Activated gamma-delta T cell treated with anti-CD3 and anti-CD28 coated beads, Interleukin-2, amount 50 U/mL, for 16 hours (primary cell): ENCODE results near the gene TTC34.
"Not testable (repeated sequence)": the region's sequence is repeated elsewhere in the genome, so short reads cannot be mapped to it uniquely, and the experiment has no call there.

Experiments
- DNase-seq: peaks from one replicate; pipeline ENCODE4 v3.0.0-alpha.2; 2020; ENCODE audit warnings: low read depth

TTC34 gene

GRCh38 chr1:2757519-2757918 is 44.0 kb downstream of the TTC34 start:
- DNase-seq, result not testable (repeated sequence)

- not testable (repeated sequence) for DNase-seq
Measured at GRCh38 chr1:2755426-2755825, 46.1 kb downstream of the TTC34 start.

DNA sequence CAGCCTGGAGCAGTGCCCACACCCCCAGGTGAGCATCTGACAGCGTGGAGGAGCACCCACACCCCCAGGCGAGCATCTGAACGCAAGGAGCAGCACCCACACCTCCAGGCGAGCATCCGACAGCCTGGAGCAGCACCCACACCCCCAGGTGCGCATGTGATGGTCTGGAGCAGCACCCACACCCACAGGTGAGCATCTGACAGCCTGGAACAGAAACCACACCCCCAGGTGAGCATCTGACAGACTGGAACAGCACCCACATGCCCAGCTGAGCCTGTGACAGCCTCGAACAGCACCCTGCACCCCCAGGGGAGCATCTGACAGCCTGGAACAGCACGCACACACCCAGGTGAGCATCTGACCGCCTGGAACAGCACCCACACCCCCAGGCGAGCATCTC is 46.9 kb downstream of the TTC34 start:
- DNase-seq, result not testable (repeated sequence)

DNA sequence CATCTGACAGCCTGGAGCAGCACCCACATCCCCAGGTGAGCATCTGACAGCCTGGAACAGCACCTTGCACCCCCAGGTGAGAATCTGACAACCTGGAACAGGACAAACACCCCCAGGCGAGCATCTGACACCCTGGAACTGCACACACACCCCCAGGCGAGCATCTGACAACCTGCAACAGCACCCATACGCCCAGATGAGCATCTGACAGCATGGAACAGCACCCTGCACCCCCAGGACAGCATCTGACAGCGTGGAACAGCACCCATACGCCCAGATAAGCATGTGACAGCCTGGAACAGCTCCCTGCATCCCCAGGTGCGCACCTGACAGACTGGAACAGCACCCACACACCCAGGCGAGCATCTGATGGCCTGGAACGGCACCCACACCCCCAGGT is 49.0 kb downstream of the TTC34 start:
- not testable (repeated sequence) for DNase-seq

GRCh38 chr1:2751866-2752265 is 49.6 kb downstream of the TTC34 start:
- DNase-seq, result not testable (repeated sequence)

GRCh38 chr1:2750766-2751730 is 50.4 kb downstream of the TTC34 start:
- DNase-seq, result not testable (repeated sequence)

DNA sequence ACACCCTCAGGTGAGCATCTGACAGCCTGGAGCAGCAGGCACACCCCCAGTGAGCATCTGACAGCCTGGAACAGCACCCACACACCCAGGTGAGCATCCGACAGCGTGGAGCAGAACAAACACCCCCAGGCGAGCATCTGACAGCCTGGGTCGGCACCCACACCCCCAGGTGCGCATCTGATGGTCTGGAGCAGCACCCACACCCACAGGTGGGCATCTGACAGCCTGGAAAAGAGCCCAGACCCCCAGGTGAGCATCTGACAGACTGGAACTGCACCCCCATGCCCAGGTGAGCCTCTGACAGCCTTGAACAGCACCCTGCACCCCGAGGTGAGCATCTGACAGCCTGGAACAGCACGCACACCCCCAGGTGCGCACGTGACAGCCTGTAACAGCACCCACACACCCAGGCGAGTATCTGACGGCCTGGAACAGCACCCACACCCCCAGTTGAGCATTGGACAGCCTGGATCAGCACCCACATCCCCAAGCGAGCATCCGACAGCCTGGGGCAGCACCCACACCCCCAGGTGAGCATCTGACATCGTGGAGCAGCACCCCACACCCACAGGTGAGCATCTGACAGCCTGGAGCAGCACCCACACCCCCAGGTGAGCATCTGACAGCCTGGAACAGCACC is 51.3 kb downstream of the TTC34 start:
- DNase-seq, result not testable (repeated sequence)

DNA sequence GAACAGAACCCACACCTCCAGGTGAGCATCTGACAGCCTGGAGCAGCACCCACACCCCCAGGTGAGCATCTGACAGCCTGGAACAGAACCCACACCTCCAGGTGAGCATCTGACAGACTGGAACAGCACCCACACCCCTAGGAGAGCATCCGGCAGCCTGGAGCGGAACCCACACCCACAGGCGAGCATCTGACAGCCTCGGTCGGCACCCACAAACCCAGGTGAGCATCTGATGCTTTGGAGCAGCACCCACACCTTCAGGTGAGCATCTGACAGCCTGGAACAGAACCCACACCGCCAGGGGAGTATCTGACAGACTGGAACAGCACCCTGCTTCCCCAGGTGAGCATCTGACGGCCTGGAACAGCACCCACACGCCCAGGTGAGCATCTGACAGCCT is 52.9 kb downstream of the TTC34 start:
- DNase-seq, result not testable (repeated sequence)

GRCh38 chr1:2694796-2695195 is 106.7 kb downstream of the TTC34 start:
- not testable (repeated sequence) for DNase-seq

DNA sequence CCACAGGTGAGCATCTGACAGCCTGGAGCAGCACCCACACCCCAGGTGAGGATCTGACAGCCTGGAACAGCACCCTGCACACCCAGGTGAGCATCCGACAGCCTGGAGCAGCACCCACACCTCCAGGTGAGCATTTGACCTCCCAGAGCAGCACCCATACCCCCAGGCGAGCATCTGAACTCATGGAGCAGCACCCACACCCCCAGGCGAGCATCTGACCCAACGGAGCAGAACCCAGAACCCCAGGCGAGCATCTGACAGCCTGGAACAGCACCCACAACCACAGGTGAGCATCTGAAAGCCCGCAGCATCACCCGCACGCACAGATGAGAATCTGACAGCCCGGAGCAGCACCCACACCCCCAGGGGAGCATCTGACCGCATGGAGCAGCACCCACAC is 111.3 kb downstream of the TTC34 start:
- DNase-seq, result not testable (repeated sequence)

- not testable (repeated sequence) for DNase-seq
Measured at GRCh38 chr1:2688336-2688665, 113.2 kb downstream of the TTC34 start.

- DNase-seq, result not testable (repeated sequence)
Measured at GRCh38 chr1:2687638-2688335, 113.7 kb downstream of the TTC34 start.

GRCh38 chr1:2687174-2687591 is 114.3 kb downstream of the TTC34 start:
- not testable (repeated sequence) for DNase-seq

- DNase-seq, result not testable (repeated sequence)
Measured at GRCh38 chr1:2686091-2686863, 115.2 kb downstream of the TTC34 start.

DNA sequence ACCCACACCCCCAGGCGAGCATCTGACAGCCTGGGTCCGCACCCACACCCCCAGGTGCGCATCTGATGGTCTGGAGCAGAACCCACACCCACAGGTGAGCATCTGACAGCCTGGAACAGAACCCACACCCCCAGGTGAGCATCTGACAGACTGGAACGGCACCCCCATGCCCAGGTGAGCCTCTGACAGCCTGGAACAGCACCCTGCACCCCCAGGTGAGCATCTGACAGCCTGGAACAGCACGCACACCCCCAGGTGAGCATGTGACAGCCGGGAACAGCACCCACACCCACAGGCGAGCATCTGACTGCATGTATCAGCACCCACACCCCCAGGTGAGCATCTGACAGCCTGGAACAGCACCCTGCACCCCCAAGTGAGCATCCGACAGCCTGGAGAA is 115.8 kb downstream of the TTC34 start:
- not testable (repeated sequence) for DNase-seq

- DNase-seq, result not testable (repeated sequence)
Measured at GRCh38 chr1:2684878-2685277, 116.6 kb downstream of the TTC34 start.

DNA sequence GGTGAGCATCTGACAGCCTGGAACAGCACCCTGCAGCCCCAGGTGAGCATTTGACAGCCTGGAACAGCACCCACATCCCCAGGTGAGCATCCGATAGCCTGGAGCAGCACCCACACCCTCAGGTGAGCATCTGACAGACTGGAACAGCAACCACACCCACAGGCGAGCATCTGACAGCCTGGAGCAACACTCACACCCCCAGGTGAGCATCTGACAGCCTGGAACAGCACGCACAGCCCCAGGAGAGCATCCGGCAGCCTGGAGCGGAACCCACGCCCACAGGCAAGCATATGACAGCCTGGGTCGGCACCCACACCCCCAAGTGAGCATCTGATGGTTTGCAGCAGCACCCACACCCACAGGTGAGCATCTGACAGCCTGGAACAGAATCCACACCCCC is 117.5 kb downstream of the TTC34 start:
- DNase-seq, result not testable (repeated sequence)

DNA sequence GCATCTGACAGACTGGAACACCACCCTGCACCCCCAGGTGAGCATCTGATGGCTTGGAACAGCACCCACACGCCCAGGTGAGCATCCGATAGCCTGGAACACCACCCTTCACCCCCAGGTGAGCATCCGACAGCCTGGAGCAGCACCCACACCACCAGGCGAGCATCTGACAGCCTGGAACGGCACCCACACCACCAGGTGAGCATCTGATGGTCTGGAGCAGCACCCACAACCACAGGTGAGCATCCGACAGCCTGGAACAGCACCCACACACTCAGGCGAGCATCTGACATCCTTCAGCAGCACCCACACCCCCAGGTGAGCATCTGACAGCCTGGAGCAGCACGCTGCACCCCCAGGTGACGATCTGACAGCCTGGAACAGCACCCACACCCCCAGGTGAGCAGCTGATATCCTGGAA is 118.2 kb downstream of the TTC34 start:
- DNase-seq, result not testable (repeated sequence)

- DNase-seq, result not testable (repeated sequence)
Measured at GRCh38 chr1:2682879-2683278, 118.6 kb downstream of the TTC34 start.

- not testable (repeated sequence) for DNase-seq
Measured at GRCh38 chr1:2676726-2677125, 124.8 kb downstream of the TTC34 start.

DNA sequence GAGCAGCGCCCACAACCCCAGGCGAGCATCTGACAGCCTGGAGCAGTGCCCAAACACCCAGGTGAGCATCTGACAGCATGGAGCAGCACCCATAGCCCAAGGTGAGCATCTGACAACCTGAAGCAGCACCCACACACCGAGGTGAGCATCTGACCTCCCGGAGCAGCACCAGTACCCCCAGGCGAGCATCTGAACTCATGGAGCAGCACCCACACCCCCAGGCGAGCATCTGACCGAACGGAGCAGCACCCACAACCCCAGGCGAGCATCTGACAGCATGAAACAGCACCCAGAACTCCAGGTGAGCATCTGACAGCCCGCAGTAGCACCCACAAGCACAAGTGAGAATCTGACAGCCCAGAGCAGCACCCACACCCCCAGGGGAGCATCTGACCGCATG is 129.8 kb downstream of the TTC34 start:
- DNase-seq, result not testable (repeated sequence)

- not testable (repeated sequence) for DNase-seq
Measured at GRCh38 chr1:2659806-2660205, 141.7 kb downstream of the TTC34 start.
